ENCODE data around the gene YBX1.

Gene YBX1

GRCh38 chr1:42689912-42690311 lies 7.7 kb downstream of the YBX1 start:
- TF ChIP-seq CTCF (IDR thresholded peaks at IDR 0.05; ENCODE audit: low read length, missing control alignments): no peak
- DNase-seq (ENCODE audit: low read depth): no peak
- H3K4me3 ChIP-seq (replicated peaks; ENCODE audit: low read depth, low read length): no peak overlapping the region

GRCh38 chr1:42690477-42691156 lies 8.4 kb downstream of the YBX1 start:
- peak; percentile 3 for TF ChIP-seq CTCF (IDR thresholded peaks at IDR 0.05; ENCODE audit: low read length, missing control alignments)
- no peak overlapping the region for H3K4me3 ChIP-seq (replicated peaks; ENCODE audit: low read depth, low read length)
- DNase-seq (ENCODE audit: low read depth): no peak

- no peak for DNase-seq (ENCODE audit: low read depth)
- TF ChIP-seq CTCF (IDR thresholded peaks at IDR 0.05; ENCODE audit: low read length, missing control alignments): no peak
- no peak overlapping the region for H3K4me3 ChIP-seq (replicated peaks; ENCODE audit: low read depth, low read length)
These were observed 8.9 kb downstream of the YBX1 start for GRCh38 chr1:42691157-42691498.

- no peak for TF ChIP-seq CTCF (IDR thresholded peaks at IDR 0.05; ENCODE audit: low read length, missing control alignments)
These were observed 10.2 kb downstream of the YBX1 start for GRCh38 chr1:42692461-42692860.

GRCh38 chr1:42692911-42693310 lies 10.7 kb downstream of the YBX1 start:
- TF ChIP-seq CTCF (IDR thresholded peaks at IDR 0.05; ENCODE audit: low read length, missing control alignments): no peak
- DNase-seq (ENCODE audit: low read depth): no peak

More at GRCh38 chr1:42692461-42692860, 10.2 kb downstream of the YBX1 start:
- no peak overlapping the region for H3K4me3 ChIP-seq (replicated peaks; ENCODE audit: low read depth, low read length)
- DNase-seq (ENCODE audit: low read depth): no peak

GRCh38 chr1:42698081-42698813 lies 16.0 kb downstream of the YBX1 start:
- TF ChIP-seq CTCF (IDR thresholded peaks at IDR 0.05; ENCODE audit: low read length, missing control alignments): no peak
- DNase-seq (ENCODE audit: low read depth): no peak
- H3K4me3 ChIP-seq (replicated peaks; ENCODE audit: low read depth, low read length): no peak overlapping the region

More at GRCh38 chr1:42692911-42693310, 10.7 kb downstream of the YBX1 start:
- H3K4me3 ChIP-seq (replicated peaks; ENCODE audit: low read depth, low read length): no peak overlapping the region
